HG03457 (cell line): ENCODE results near the gene HMGCR.
"Not testable (repeated sequence)": the region's sequence is repeated elsewhere in the genome, so short reads cannot be mapped to it uniquely, and the experiment has no call there.

ENCODE experiments used
- ATAC-seq: cut with Tn5 transposase; IDR thresholded peaks from one replicate; pipeline ENCODE4 v1.9.1; 2021; ENCODE audit warnings: moderate number of reproducible peaks; ENCODE audit not compliant: unreplicated experiment

HMGCR gene

DNA sequence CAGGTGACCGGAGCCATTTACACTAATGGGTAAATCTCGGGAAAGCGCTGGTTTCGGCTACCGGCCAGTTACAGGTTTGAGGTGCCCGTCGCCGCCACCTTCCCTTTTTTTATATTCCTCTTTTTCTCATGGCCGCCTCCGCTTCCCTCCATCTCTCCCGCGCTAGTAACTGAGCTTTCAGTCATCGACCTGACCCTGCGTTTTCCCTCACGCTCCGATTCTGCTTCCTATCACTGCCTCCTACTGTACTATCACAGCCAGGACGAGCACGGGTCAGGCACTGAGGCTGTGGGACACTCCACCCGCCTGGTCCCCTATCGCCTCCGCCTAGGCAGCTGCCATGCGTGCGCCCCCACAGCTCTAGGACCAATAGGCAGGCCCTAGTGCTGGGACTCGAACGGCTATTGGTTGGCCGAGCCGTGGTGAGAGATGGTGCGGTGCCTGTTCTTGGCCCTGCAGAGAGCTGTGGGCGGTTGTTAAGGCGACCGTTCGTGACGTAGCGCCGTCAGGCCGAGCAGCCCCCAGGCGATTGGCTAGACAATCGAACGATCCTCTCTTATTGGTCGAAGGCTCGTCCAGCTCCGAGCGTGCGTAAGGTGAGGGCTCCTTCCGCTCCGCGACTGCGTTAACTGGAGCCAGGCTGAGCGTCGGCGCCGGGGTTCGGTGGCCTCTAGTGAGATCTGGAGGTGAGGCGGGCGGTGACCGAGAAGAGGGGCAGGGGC is at the start of gene HMGCR:
Gene HMGCR, plus strand, starts transcription at position 606 of the 722 bp plus-strand sequence. CDS start 5,386 bp downstream, outside the sequence.
- peak; percentile 97 for ATAC-seq

- not testable (repeated sequence) for ATAC-seq
These were observed 45.2 kb upstream of the HMGCR start for GRCh38 chr5:75291844-75292243.

GRCh38 chr5:75300084-75300483 is 36.9 kb upstream of the HMGCR start:
- ATAC-seq, result no peak

GRCh38 chr5:75303419-75303818 is 33.6 kb upstream of the HMGCR start:
- ATAC-seq, result no peak

GRCh38 chr5:75304486-75304885 is 32.5 kb upstream of the HMGCR start:
- ATAC-seq, result not testable (repeated sequence)

- ATAC-seq, result no peak
These were observed 30.3 kb upstream of the HMGCR start for GRCh38 chr5:75306746-75307145.

DNA sequence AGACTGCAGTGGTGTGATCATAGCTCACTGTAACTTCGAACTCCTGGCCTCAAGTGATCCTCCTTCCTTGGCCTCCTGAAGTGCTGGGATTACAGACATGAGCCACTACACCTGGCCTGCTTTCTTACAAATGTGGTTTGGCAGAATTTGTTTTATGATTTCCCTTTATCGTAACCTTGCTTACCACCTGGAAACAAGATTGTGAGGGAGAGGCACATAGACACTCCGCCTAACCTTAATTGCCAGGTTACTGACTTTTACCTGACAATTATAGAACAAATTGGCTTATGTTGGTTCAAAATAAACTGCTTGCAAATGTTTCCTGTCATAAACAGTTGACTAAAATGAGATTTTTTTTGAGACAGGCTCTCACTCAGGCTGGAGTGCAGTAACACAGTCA is 26.8 kb upstream of the HMGCR start:
- ATAC-seq, result no peak

DNA sequence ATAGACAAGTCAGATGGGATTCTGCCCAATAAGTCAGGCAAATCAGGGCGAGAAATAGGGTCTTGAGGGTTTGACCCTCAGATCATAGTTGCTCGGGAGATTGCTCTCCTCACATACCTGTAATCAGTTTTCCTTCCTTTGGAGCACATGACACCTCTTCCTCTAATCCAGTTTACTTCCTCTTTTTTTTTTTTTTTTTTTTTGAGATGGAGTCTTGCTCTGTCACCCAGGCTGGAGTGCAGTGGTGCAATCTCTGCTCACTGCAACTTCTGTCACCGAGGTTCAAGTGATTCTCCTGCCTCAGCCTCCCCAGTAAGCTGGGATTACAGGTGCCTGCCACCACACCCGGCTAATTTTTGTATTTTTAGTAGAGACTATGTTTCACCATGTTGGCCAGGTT is 17.9 kb upstream of the HMGCR start:
- ATAC-seq, result not testable (repeated sequence)

- no peak for ATAC-seq
These were observed 17.4 kb upstream of the HMGCR start for GRCh38 chr5:75319638-75320037.

DNA sequence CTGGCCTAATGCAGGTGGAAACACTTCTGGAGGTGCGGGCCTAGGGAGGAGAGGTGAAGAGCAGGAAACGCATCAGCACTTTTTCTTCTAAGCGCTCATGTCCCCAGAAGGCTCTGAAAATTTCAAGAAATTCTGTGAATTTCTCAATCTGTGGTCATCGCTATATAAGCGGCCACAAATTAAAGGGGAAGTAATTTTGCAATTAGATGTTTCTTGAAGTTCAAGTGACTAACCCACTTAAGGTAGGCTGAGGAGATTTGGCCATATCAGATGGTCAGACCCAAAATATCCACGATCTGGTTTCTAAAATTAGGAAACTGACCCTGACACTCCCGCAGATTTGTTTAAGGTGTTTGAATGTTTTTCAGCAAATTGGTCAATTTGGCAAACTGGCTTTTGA is 16.6 kb upstream of the HMGCR start:
- no peak for ATAC-seq

DNA sequence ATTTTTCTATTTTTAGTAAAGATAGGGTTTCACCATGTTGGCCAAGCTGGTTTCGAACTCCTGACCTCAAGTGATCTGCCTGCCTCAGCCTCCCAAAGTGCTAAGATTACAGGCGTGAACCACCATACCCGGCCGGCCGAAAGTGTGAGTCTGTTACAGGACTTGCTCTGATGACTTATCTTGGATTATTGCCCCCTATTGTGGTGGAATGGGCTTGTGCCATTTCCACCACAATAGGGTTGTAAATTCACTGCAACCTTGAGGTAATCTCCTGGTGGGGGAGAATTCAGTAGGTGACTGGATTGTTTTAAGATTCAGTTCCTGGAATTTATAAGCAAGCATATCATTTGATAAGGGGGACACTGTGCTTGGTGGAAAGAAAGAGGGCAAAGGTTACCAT is 15.0 kb upstream of the HMGCR start:
- no peak for ATAC-seq

DNA sequence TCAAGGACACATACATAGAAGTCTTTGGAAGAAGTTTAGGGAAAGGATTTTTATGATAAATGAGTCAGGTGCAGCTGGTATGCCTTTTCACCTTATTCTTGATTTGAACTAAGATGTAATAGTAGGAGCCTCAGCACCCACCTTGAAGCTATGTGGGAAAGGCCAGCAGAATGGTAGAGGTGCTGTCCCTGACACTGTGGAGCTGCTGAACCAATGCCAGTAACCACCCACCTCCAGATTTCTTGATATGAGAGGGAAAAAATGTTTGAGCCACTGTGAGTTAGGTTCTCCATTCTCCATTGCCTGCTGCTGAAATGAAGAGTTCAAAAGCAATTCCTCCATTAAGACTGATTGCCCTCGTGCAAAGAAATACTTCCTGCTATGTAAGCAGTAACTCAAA is 12.2 kb upstream of the HMGCR start:
- ATAC-seq, result no peak

DNA sequence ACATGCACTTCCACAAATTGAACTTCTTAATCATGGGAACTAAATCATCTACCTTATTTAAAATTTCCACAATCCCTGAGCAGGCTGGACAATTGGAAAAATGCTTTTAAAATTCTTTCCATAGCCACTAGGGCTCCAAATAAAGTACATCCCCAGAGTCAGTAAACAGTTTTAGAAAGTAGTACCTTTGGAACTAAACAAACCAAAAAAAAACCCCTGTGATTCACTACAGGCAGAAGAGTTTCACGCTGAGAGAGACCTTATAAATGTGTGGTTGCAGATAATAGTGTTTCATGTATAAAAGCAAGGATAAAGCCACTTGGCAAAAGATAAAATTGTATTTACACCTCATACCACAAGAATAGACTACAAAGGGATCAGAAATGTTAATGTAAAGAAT is 11.8 kb upstream of the HMGCR start:
- no peak for ATAC-seq

- no peak for ATAC-seq
These were observed 6.6 kb upstream of the HMGCR start for GRCh38 chr5:75330404-75330803.

GRCh38 chr5:75331095-75332090 is 5.6 kb upstream of the HMGCR start:
- no peak for ATAC-seq

DNA sequence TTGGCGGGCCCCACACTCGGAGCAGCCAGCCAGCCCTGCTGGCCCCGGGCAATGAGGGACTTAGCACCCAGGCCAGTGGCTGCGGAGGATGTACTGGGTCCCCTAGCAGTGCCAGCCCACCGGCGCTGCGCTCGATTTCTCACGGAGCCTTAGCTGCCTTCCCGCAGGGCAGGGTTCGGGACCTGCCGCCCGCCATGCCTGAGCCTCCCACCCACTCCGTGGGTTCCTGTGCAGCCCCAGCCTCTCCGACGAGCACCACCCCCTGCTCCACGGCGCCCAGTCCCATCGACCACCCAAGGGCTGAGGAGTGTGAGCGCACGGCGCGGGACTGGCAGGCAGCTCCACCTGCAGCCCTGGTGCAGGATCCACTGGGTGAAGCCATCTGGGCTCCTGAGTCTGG is 3.3 kb upstream of the HMGCR start:
- ATAC-seq, result not testable (repeated sequence)

DNA sequence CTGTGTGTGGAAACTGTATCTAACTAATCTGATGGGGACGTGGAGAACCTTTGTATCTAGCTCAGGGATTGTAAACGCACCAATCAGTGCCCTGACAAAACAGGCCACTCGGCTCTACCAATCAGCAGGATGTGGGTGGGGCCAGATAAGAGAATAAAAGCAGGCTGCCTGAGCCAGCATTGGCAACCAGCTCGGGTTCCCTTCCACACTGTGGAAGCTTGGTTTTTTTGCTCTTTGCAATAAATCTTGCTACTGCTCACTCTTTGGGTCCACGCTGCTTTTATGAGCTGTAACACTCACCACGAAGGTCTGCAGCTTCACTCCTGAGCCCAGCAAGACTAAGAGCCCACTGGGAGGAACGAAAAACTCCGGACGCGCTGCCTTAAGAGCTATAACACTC is 2.6 kb upstream of the HMGCR start:
- not testable (repeated sequence) for ATAC-seq

DNA sequence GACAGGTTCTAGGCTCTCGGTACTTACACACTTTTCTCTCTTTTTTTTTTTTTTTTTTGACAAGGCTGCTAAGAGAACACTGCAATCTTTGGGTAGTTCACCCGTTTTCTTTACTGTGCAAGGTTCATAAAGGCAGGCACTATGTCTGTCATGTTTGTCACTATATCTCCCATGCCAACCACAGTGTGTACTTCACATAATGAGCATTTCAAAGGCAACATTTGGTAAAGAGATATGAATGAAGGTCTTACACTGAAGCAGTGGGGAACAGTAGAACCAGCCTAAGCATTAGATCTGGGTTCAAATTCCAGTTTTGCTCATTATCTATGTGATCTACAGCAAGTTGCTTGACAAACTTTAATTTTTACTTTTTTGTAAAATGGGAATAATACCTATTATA is 1.5 kb upstream of the HMGCR start:
- ATAC-seq, result no peak

- no peak for ATAC-seq
These were observed 937 bp upstream of the HMGCR start for GRCh38 chr5:75335952-75336614.

DNA sequence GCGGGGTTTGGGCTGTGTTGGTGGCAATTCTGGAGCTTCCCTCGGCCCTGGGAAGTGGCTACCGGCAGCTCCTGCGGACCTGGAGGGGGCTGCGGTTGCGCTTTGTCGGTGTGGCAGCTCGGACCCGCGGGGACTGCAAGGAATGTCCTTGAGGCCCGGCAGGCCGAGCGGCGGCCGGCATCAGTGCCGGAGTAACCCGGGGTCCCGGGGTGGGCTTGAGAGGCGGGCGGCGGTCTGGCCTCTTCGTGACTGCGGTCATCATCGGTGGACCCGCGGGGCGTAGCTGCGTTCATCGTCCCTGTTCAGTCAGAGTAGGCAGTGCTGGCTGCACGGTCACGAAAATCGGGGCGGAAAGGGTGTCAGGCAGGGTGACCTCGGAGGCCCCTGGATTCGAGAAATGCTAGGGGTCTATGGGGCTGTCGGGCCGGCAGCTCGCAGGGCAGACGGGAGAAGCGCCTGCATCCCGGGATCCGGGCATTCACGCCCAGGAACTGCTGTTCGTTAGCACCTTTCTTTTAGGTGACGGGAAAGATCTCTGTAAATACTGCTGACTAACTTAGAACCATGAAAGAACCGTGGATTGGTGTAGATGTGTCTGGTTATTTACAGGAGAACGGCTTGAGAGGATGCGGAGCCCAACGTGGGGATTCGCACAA is 474 bp downstream of the HMGCR start:
- ATAC-seq, result no peak

DNA sequence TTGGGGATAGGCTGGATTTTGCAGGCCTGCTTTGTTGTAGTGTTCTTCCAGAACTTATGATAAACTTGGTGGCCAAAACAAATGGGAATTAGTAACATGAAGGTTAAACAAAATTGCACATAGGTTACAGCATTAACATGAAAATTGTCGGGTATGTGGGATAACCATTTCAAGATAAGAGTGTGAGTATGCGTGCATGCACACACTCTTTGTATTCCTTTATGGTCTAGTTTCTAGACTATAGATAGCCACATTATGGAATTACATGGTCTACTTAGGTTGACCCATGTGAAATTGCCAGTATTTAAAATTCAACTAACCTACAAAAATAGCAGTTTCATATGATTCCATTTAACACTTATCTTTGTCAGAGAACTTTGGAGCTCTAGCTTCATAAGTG is 1.4 kb downstream of the HMGCR start:
- ATAC-seq, result no peak
